HEK293T (cell line): ENCODE results near the gene STEAP2.

Experiments used
- CTCF ChIA-PET: fragments of 350-600 bp; formaldehyde crosslinking; extraction: SDS; loops from one replicate; lab custom pipeline; 2021; ENCODE audit warnings: antibody characterized with exemption, inconsistent platforms; lab: Yijun Ruan, JAX
- POLR2A ChIA-PET: fragments of 350-600 bp; formaldehyde crosslinking; extraction: SDS; loops from one replicate; lab custom pipeline; 2020; ENCODE audit warnings: antibody characterized with exemption, inconsistent platforms; lab: Yijun Ruan, JAX
- DNase-seq: peaks from one replicate; pipeline ENCODE4 v3.0.0; 2012; ENCODE audit warnings: mixed read lengths; ENCODE audit errors: extremely low spot score
- ARNT ChIP-seq: fragments of 450-650 bp; IDR thresholded peaks from 2 replicates; pipeline ENCODE4 v1.6.1; 2017; ENCODE audit warnings: mild to moderate bottlenecking
- BHLHE40 ChIP-seq: fragments of 450-650 bp; IDR thresholded peaks from 2 replicates; pipeline ENCODE4 v1.6.1; 2016; ENCODE audit warnings: mild to moderate bottlenecking, moderate library complexity, borderline replicate concordance
- CTBP1 ChIP-seq: fragments of 450-650 bp; IDR thresholded peaks from 2 replicates; pipeline ENCODE4 v1.6.1; 2016; ENCODE audit warnings: borderline replicate concordance
- ELF4 ChIP-seq: fragments of 450-650 bp; IDR thresholded peaks from 2 replicates; pipeline ENCODE4 v1.6.1; 2017; ENCODE audit warnings: antibody characterized with exemption
- FOXA1 ChIP-seq: fragments of 450-650 bp; IDR thresholded peaks from 2 replicates; pipeline ENCODE4 v1.6.1; 2016; ENCODE audit warnings: mild to moderate bottlenecking
- FOXK2 ChIP-seq: fragments of 450-650 bp; IDR thresholded peaks from 2 replicates; pipeline ENCODE4 v1.6.1; 2016; ENCODE audit warnings: mild to moderate bottlenecking
- FOXM1 ChIP-seq: fragments of 450-650 bp; IDR thresholded peaks from 2 replicates; pipeline ENCODE4 v1.6.1; 2017; ENCODE audit warnings: mild to moderate bottlenecking, borderline replicate concordance
- HDGF ChIP-seq: fragments of 450-650 bp; IDR thresholded peaks from 2 replicates; pipeline ENCODE4 v1.6.1; 2017; ENCODE audit warnings: antibody characterized with exemption, borderline replicate concordance
- L3MBTL2 ChIP-seq: fragments of 450-650 bp; conservative IDR thresholded peaks from 2 replicates; pipeline ENCODE4 v1.6.1; 2016; ENCODE audit warnings: mild to moderate bottlenecking
- LEF1 ChIP-seq: fragments of 450-650 bp; IDR thresholded peaks from 2 replicates; pipeline ENCODE4 v1.6.1; 2017; ENCODE audit warnings: mild to moderate bottlenecking, borderline replicate concordance
- NFRKB ChIP-seq: fragments of 450-650 bp; IDR thresholded peaks from 2 replicates; pipeline ENCODE4 v1.6.1; 2016; ENCODE audit warnings: mild to moderate bottlenecking, moderate library complexity
- SP1 ChIP-seq: fragments of 450-650 bp; IDR thresholded peaks from 2 replicates; pipeline ENCODE4 v1.6.1; 2017
- SUZ12 ChIP-seq: fragments of 450-650 bp; IDR thresholded peaks from 2 replicates; pipeline ENCODE4 v1.6.1; 2016; ENCODE audit warnings: mild to moderate bottlenecking
- TARDBP ChIP-seq: fragments of 450-650 bp; IDR thresholded peaks from 2 replicates; pipeline ENCODE4 v1.6.1; 2016
- ZNF384 ChIP-seq: fragments of 450-650 bp; IDR thresholded peaks from 2 replicates; pipeline ENCODE4 v1.6.1; 2016
- TF ChIP-seq, protein P1 (sequence below): fragments of 450-650 bp; IDR thresholded peaks from 2 replicates; pipeline ENCODE4 v1.6.1; 2016

Gene STEAP2

GRCh38 chr7:90225601-90226000 is 14.1 kb downstream of the STEAP2 start:
- DNase-seq = no peak
- TF ChIP-seq ELF4 (no peak), CTBP1 (no peak), LEF1 (no peak), FOXK2 (no peak), TARDBP (no peak), L3MBTL2 (no peak), SUZ12 (no peak), SP1 (no peak), HDGF (no peak), NFRKB (no peak), FOXM1 (no peak), FOXA1 (no peak), ARNT (no peak), ZNF384 (no peak), BHLHE40 (no peak)
- TF ChIP-seq, protein P1, sequence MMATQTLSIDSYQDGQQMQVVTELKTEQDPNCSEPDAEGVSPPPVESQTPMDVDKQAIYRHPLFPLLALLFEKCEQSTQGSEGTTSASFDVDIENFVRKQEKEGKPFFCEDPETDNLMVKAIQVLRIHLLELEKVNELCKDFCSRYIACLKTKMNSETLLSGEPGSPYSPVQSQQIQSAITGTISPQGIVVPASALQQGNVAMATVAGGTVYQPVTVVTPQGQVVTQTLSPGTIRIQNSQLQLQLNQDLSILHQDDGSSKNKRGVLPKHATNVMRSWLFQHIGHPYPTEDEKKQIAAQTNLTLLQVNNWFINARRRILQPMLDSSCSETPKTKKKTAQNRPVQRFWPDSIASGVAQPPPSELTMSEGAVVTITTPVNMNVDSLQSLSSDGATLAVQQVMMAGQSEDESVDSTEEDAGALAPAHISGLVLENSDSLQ = no peak
- ChIA-PET CTCF (no interaction called here), POLR2A (interaction anchor here (1.5 kb wide), 1 partner anchor 14 kb away, joined by 4 read pairs; the partner anchor contains the start of gene STEAP2)

GRCh38 chr7:90227259-90227658 is 15.7 kb downstream of the STEAP2 start:
- TF ChIP-seq L3MBTL2 = no peak
- TF ChIP-seq LEF1 = no peak
- no peak for TF ChIP-seq SUZ12
- ChIA-PET CTCF (no interaction called here), POLR2A (no interaction called here)
- DNase-seq = no peak

- DNase-seq = no peak
- ChIA-PET POLR2A (interaction anchor here (1.3 kb wide), 1 partner anchor 18 kb away, joined by 6 read pairs; the partner anchor contains the start of gene STEAP2), CTCF (no interaction called here)
- TF ChIP-seq, protein P1 = no peak
- TF ChIP-seq FOXM1 (no peak), HDGF (no peak), ELF4 (no peak), L3MBTL2 (no peak), NFRKB (no peak), ARNT (no peak), FOXK2 (no peak), SUZ12 (no peak), SP1 (no peak), TARDBP (no peak), CTBP1 (no peak), LEF1 (no peak)
Measured at GRCh38 chr7:90229682-90230081, 18.1 kb downstream of the STEAP2 start.

DNA sequence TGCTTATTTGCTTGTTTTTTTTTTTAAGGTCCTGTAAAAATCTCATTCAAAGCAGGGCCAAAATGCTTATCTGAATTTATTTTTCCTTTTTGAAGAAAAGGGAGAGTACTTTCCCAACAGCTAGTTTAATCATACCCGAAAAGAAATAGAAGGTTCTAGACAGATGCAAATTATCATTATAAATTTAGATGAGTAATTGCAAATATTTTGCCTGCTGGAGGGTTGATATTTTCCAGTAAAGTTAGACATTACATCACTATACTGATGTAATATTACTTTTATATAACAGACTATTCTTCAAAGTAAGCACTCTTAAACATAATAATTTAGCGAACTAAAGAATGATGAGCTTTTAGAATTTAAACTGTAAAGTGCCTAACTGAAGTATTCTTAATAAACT is 19.3 kb downstream of the STEAP2 start:
- ChIA-PET POLR2A (no interaction called here), CTCF (no interaction called here)
- TF ChIP-seq BHLHE40 = no peak
- no peak for TF ChIP-seq L3MBTL2
- TF ChIP-seq, protein P1 = no peak
- TF ChIP-seq CTBP1 = no peak
- no peak for TF ChIP-seq ZNF384
- TF ChIP-seq SUZ12 = no peak
- no peak for TF ChIP-seq SP1
- no peak for TF ChIP-seq HDGF
- no peak for TF ChIP-seq LEF1
- TF ChIP-seq FOXA1 = no peak
- no peak for TF ChIP-seq FOXM1
- TF ChIP-seq TARDBP = no peak
- no peak for TF ChIP-seq NFRKB
- TF ChIP-seq ELF4 = no peak
- no peak for TF ChIP-seq FOXK2
- TF ChIP-seq ARNT = no peak
- DNase-seq = no peak

GRCh38 chr7:90231304-90231703 is 19.8 kb downstream of the STEAP2 start:
- TF ChIP-seq LEF1 = no peak
- no peak for TF ChIP-seq FOXA1
- no peak for TF ChIP-seq ELF4
- no peak for TF ChIP-seq CTBP1
- TF ChIP-seq SP1 = no peak
- no peak for TF ChIP-seq SUZ12
- TF ChIP-seq FOXM1 = no peak
- no peak for TF ChIP-seq ZNF384
- TF ChIP-seq L3MBTL2 = no peak
- TF ChIP-seq FOXK2 = no peak
- no peak for TF ChIP-seq ARNT
- no peak for TF ChIP-seq TARDBP
- TF ChIP-seq, protein P1 = no peak
- no peak for TF ChIP-seq HDGF
- no peak for TF ChIP-seq BHLHE40
- no peak for TF ChIP-seq NFRKB
- POLR2A ChIA-PET = no interaction called here
- no peak for DNase-seq
- CTCF ChIA-PET = no interaction called here

GRCh38 chr7:90232430-90232829 is 20.9 kb downstream of the STEAP2 start:
- DNase-seq = no peak
- CTCF ChIA-PET = no interaction called here
- POLR2A ChIA-PET = interaction anchor here (0.7 kb wide), 1 partner anchor 21 kb away, joined by 3 read pairs; the partner anchor contains the start of gene STEAP2
- TF ChIP-seq, protein P1 = peak; percentile 88
- TF ChIP-seq ARNT = no peak
- TF ChIP-seq CTBP1 = 0 out of 2 replicates have a peak, but pooled peaks have one; percentile 54
